Stimulated activated CD4-positive, alpha-beta T cell treated with anti-CD3 and anti-CD28 coated beads, Interleukin-2, amount 100 ng/mL, for 4 hours (primary cell): ENCODE data around the gene GALNT8.

Experiments used
- DNase-seq: peaks from one replicate; pipeline ENCODE4 v3.0.0-alpha.2; 2020; ENCODE audit warnings: low read depth

Gene GALNT8

GRCh38 chr12:4796694-4797482, 76.7 kb downstream of the GALNT8 start:
- no peak for DNase-seq

- DNase-seq: no peak
Observed at GRCh38 chr12:4800555-4800954, 80.4 kb downstream of the GALNT8 start.

- no peak for DNase-seq
Observed at GRCh38 chr12:4802841-4803240, 82.6 kb downstream of the GALNT8 start.

GRCh38 chr12:4806439-4807115, 86.4 kb downstream of the GALNT8 start:
- DNase-seq: no peak

DNA sequence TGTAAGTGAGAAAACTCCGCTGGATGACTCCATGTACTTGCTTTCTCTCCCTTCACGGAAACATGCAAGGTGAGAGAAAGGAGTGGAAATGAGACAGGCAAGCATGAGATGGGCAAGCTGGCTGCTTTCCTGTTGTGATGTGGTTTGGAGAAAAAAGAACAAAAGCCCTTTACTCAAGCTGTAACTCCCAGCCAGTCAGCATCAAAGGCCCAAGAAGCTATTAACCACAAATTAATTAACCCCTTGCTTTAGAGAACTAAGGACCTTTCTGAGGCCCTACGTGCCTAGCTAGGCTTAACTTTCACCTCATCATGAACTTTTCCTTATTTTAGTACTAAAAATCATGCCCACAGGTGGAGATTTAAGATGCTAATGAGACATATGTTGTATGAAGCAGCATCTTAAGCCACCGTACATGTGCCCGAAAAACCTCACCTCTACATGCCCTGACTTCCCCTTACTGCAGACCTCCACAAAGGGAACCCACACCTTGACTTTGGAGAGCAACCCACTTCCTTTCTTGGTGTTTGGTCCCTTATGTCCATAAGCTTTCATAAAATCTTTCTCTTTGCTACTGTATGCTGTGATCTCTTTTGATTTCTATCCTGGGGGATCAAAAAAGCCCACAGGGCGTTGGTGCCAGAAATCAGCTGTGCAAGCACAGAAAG, 87.0 kb downstream of the GALNT8 start:
- DNase-seq: no peak

DNA sequence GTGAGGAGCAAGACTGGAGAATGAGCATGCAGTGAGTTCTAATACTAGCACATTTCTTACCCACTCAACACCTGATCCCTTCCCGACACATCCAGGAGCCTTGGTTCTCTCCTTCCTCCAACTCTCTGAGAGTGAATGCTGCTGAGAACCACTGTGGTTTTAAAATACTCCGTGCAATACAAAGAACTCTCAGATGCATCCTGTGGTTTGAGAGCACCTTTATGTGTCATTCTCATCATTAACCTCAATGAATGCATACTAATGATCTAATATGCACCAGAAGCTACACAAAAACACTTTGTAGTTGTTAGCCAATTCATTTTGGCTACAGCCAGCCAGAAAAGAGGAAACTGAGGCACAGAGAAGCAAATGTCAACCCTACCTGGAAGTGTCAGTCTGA, 87.6 kb downstream of the GALNT8 start:
- no peak for DNase-seq

DNA sequence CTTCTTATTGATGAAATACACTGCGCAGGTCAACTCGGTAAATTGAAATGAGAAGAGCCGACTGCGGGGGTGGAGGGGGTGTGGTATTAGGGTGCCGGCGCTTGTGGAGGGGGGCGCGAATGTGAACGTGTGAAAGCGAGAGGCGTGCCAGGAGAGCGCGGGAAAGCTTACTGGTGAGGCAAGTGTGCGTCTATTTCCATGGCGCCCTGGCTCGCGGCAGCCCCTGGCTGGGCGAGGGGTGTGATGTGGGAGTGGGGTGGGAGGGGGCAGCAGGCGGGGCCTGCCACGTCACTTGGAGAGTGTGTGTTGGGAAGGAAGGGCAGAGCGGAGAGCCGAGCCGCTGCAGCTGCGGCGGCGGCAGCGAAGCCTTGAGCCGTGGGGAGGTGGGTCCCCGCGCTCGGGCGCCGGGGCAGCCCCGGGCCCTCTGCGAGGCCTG, 88.8 kb downstream of the GALNT8 start:
- DNase-seq: peak; percentile 10

GRCh38 chr12:4809449-4810218, 89.4 kb downstream of the GALNT8 start:
- DNase-seq: no peak

DNA sequence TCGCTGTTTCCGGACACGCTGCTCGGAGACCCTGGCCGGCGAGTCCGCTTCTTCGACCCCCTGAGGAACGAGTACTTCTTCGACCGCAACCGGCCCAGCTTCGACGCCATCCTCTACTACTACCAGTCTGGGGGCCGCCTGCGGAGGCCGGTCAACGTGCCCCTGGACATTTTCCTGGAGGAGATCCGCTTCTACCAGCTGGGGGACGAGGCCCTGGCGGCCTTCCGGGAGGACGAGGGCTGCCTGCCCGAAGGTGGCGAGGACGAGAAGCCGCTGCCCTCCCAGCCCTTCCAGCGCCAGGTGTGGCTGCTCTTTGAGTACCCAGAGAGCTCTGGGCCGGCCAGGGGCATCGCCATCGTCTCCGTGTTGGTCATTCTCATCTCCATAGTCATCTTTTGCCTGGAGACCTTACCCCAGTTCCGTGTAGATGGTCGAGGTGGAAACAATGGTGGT, 90.0 kb downstream of the GALNT8 start:
- DNase-seq: no peak

- DNase-seq: no peak
Observed at GRCh38 chr12:4812624-4813327, 92.6 kb downstream of the GALNT8 start.

DNA sequence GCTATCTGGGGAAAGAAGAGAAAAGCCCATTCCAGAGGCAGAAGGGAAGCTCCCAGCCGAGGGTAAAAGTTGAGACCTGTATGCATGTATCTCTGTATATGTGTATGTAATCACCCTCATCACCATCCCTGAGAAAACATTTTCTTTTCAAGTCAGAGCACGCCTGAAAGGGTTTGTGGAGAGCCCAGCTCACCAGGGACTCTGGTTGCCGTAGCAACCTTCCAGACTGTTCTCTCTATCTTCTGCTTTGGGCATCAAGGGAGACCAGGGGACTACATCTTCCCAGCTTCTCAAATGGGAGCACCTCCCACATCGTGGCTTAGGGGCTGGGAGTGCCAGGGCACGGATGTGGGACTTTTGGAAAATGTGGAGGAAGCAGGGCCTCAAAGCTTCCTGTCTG, 93.5 kb downstream of the GALNT8 start:
- DNase-seq: no peak

GRCh38 chr12:4814485-4814884, 94.3 kb downstream of the GALNT8 start:
- DNase-seq: no peak

DNA sequence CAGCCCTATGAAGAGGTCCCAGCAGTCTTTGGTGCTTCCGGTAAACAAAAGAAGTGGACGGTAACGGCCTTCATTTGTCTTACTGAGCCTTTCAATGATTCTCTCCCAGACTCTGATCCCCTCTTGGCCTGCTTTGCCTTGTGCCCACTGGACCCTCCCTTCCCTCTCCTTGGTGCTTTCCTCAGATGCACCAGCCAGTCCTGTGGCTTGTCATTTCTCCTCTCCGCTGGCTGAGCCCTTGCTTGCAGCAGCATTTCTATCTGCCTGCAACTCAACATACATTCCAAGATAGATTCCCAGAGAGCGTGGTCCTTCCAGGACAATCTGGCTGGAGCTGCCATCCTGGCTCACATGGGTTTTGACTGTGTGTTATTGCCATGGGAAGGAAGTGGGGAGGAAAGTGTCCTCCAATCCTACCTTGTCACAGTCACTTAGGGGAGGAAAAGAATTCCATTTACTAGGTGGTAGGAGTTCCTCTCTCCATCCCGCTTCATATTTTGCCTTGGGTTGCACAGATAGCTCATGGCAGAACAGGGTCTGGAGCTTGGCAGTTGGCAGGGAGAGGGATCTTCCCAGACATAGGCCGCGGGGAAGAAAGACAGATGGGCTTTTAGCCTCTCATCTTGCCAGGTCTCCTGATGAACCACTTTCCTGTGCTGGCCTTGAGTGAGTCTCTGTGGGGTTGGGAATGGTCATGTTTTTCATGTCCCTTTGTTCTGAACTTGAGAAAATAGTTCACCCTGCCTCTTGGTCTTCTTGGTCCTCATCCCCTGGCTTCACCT, 96.7 kb downstream of the GALNT8 start:
- DNase-seq: no peak

DNA sequence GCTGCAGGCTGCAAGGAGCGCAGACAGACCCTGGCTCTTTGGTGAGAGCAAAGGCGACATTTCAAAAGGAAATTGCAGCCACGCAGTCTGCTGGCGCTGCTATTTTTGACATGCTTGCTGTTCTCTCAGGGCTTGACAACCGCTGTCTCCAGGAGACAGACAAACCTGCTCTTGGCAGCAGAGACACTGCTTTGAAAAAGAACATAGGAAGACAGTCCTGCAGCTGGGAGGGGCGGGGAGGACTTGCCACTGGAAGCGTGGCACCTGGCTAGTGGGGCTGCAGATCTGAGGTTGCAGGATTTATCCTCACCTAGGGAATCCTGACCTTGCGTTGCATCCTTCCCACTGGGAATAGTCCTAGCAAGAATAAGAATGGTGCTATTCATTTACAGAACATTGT, 97.7 kb downstream of the GALNT8 start:
- DNase-seq: no peak

DNA sequence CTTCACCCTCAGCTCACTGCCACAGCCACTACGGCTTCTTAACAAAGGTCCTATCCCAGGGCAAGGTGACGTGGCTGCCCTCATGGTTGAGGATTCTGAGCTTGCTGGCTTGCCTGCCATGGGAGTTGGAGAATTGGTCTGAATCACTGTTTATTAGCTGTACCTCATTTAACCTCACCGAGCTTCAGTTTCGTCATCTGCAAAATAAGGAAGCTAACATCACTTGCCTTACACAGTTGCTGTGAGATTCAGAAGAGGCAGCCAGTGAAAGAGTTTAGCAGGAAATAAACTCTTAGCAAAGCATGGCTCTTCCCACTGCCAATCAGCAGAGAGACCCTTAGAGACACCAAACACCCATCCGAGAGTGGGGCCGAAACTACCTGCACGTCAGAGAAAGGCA, 99.5 kb downstream of the GALNT8 start:
- no peak for DNase-seq

DNA sequence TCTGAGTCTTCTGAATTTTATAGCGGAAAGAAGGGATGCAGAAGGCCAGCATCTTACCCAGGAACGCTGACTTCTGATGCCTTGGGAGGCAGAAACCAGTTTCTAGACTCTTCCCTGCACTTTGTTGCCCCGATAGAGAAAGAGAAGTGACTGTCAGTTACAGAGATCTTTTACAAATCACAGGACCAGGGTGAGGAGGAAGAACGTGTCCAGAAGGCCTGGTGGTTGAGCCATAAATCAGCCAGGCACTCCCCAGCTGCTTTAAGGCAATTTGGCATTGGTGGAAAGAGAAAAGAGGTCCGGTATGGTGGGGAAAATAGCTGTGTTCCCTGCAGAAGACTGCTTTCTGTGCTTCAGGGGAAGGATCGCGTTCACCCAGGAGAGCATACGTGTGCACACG, 100.8 kb downstream of the GALNT8 start:
- DNase-seq: no peak
